Stomach (tissue), 4 donors: ENCODE data around the gene ATF3.

Source experiments
- POLR2A ChIP-seq, 4 donors: fragments of 450-650 bp; IDR thresholded peaks; one replicate each; pipeline ENCODE4 v1.6.1; 2016; ENCODE audit warnings: antibody characterized with exemption in 4 of 4, control low read depth in 2 of 4, mild to moderate bottlenecking in 1 of 4, moderate library complexity in 1 of 4
- POLR2AphosphoS5 ChIP-seq, 3 donors: sonication (generic); formaldehyde crosslinking; IDR thresholded peaks; one replicate each; pipeline ENCODE4 v1.6.1; 2016; ENCODE audit warnings: antibody characterized with exemption in 3 of 3
- TF ChIP-seq, protein P1 (sequence below), 7 experiments: fragments of 450-650 bp in 4 of 7; fragments of 200-600 bp in 3 of 7; sonication (generic) in 3 of 7; IDR thresholded peaks; one replicate each; pipeline ENCODE4 v1.5.1; 2016 to 2019; ENCODE audit warnings: antibody characterized with exemption in 7 of 7, control low read depth in 2 of 7, mild to moderate bottlenecking in 1 of 7

DNA sequence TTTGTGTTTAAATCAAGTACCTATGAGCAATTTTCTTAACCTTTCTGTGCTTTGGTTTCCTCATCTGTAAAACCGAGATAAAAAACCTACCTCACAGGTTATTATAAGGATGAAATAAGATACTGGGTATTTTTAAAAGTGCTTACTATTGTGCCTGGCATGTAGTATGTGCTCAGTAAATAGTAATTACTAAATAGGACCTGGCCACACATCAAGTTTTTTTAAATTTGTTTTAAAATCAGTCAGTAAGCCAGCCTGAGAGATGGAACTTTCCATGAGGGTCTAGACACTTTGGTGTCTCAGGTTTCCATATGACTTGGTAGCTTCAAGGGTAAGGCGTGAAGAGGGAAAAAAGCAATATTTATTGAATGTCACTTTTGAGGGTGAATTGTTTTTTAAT lies 7.0 kb upstream of the ATF3 start:
- TF ChIP-seq POLR2A (IDR thresholded peaks at IDR 0.05) (no peak), POLR2AphosphoS5 (IDR thresholded peaks at IDR 0.05) (no peak)
- TF ChIP-seq, protein P1, sequence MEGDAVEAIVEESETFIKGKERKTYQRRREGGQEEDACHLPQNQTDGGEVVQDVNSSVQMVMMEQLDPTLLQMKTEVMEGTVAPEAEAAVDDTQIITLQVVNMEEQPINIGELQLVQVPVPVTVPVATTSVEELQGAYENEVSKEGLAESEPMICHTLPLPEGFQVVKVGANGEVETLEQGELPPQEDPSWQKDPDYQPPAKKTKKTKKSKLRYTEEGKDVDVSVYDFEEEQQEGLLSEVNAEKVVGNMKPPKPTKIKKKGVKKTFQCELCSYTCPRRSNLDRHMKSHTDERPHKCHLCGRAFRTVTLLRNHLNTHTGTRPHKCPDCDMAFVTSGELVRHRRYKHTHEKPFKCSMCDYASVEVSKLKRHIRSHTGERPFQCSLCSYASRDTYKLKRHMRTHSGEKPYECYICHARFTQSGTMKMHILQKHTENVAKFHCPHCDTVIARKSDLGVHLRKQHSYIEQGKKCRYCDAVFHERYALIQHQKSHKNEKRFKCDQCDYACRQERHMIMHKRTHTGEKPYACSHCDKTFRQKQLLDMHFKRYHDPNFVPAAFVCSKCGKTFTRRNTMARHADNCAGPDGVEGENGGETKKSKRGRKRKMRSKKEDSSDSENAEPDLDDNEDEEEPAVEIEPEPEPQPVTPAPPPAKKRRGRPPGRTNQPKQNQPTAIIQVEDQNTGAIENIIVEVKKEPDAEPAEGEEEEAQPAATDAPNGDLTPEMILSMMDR (IDR thresholded peaks at IDR 0.05): no peak
